DND-41 (cell line): ENCODE data around the gene CTNNA1.

Experiments
- ATAC-seq: fragments of 200-7000 bp; cut with Tn5 transposase; 3 replicates; pipeline ENCODE4 v1.9.1; 2021; ENCODE audit warnings: low read depth; ENCODE audit not compliant: insufficient read depth
- DNase-seq: peaks from one replicate; pipeline ENCODE4 v3.0.0-alpha.2; 2020
- H2AFZ ChIP-seq: 2 replicates; pipeline ENCODE4 v1.6.0; 2012; ENCODE audit warnings: low read depth, low read length
- H3K27ac ChIP-seq: 2 replicates; pipeline ENCODE4 v1.5.1; 2012; ENCODE audit warnings: low read length, inconsistent platforms
- H3K27me3 ChIP-seq: fragments of 200-600 bp; sonication (generic); 2 replicates; pipeline ENCODE4 v1.6.0; 2012; ENCODE audit warnings: low read length, mild to moderate bottlenecking, inconsistent platforms; ENCODE audit not compliant: insufficient read depth, poor library complexity
- H3K36me3 ChIP-seq: 2 replicates; pipeline ENCODE4 v1.5.1; 2012; ENCODE audit warnings: low read length, inconsistent platforms; ENCODE audit not compliant: insufficient read depth
- H3K4me1 ChIP-seq: 2 replicates; pipeline ENCODE4 v1.5.1; 2012; ENCODE audit warnings: mild to moderate bottlenecking, low read length; ENCODE audit not compliant: insufficient read depth
- H3K4me2 ChIP-seq: 2 replicates; pipeline ENCODE4 v1.6.0; 2012; ENCODE audit warnings: mild to moderate bottlenecking, moderate library complexity, low read length, inconsistent platforms; ENCODE audit not compliant: insufficient read depth
- H3K4me3 ChIP-seq, 2 experiments: fragments of 200-600 bp in 1 of 2; shearing (Covaris generic) in 1 of 2; 2 replicates each; pipeline ENCODE4 v1.5.1; 2012 to 2016; ENCODE audit warnings: inconsistent platforms in 2 of 2, low read length in 2 of 2, mild to moderate bottlenecking in 2 of 2, low read depth in 1 of 2, moderate library complexity in 1 of 2
- H3K79me2 ChIP-seq: 2 replicates; pipeline ENCODE4 v1.6.0; 2012; ENCODE audit warnings: low read length, inconsistent platforms; ENCODE audit not compliant: insufficient read depth
- H3K9ac ChIP-seq: 2 replicates; pipeline ENCODE4 v1.6.0; 2012; ENCODE audit warnings: low read depth, mild to moderate bottlenecking, inconsistent platforms, low read length, moderate library complexity
- H3K9me3 ChIP-seq: 2 replicates; pipeline ENCODE4 v1.5.1; 2012; ENCODE audit warnings: low read length, moderate library complexity, mild to moderate bottlenecking, inconsistent platforms; ENCODE audit not compliant: insufficient read depth, severe bottlenecking
- H4K20me1 ChIP-seq: 2 replicates; pipeline ENCODE4 v1.6.0; 2012; ENCODE audit warnings: low read length; ENCODE audit not compliant: insufficient read depth
- CTCF ChIP-seq: IDR thresholded peaks from 2 replicates; pipeline ENCODE4 v1.5.1; 2012; ENCODE audit warnings: borderline replicate concordance, low read length, moderate library complexity, mild to moderate bottlenecking; ENCODE audit not compliant: poor library complexity, severe bottlenecking; ENCODE audit errors: extremely low read depth
- EZH2 ChIP-seq: IDR thresholded peaks from 3 replicates; pipeline ENCODE4 v1.6.1; 2012; ENCODE audit warnings: borderline replicate concordance, low read depth, mild to moderate bottlenecking, moderate library complexity, low read length, inconsistent platforms; ENCODE audit not compliant: severe bottlenecking

The CTNNA1 gene

GRCh38 chr5:138898742-138899141 is 145.5 kb downstream of the CTNNA1 start:
- Histone ChIP-seq H3K4me3 (no peak overlapping the region), H3K4me2 (no peak overlapping the region), H2AFZ (no peak overlapping the region), H3K27ac (no peak overlapping the region), H3K4me1 (peaks cover 22% of the 10 kb centered on the region), H3K9me3 (no peaks in the 10 kb centered on the region), H3K79me2 (no peaks in the 10 kb centered on the region), H3K9ac (no peak overlapping the region), H3K36me3 (no peaks in the 10 kb centered on the region), H4K20me1 (no peaks in the 10 kb centered on the region), H3K27me3 (no peaks in the 10 kb centered on the region)
- no peak for TF ChIP-seq CTCF
- no peak for TF ChIP-seq EZH2
- ATAC-seq, result no peak
- no peak for DNase-seq

GRCh38 chr5:138900281-138900965 is 147.2 kb downstream of the CTNNA1 start:
- no peak overlapping the region for H3K9ac ChIP-seq
- ATAC-seq (peak; percentile 90), DNase-seq (peak; percentile 57)
- H3K9me3 ChIP-seq, result no peaks in the 10 kb centered on the region
- no peaks in the 10 kb centered on the region for H3K79me2 ChIP-seq
- H3K4me3 ChIP-seq, result no peak overlapping the region
- peaks cover 22% of the 10 kb centered on the region for H3K4me1 ChIP-seq
- no peak overlapping the region for H2AFZ ChIP-seq
- H3K27me3 ChIP-seq, result no peaks in the 10 kb centered on the region
- TF ChIP-seq EZH2 (no peak), CTCF (no peak)
- no peaks in the 10 kb centered on the region for H3K36me3 ChIP-seq
- H3K4me2 ChIP-seq, result peak overlapping the region; percentile 43; the same call in 1 of the 2 replicates
- H3K27ac ChIP-seq, result no peak overlapping the region
- H4K20me1 ChIP-seq, result no peaks in the 10 kb centered on the region

GRCh38 chr5:138901716-138902115 is 148.5 kb downstream of the CTNNA1 start:
- H3K36me3 ChIP-seq, result no peaks in the 10 kb centered on the region
- no peak for TF ChIP-seq EZH2
- no peak for TF ChIP-seq CTCF
- no peak for ATAC-seq
- no peaks in the 10 kb centered on the region for H3K79me2 ChIP-seq
- H3K4me2 ChIP-seq, result no peak overlapping the region
- no peaks in the 10 kb centered on the region for H4K20me1 ChIP-seq
- H3K27ac ChIP-seq, result no peak overlapping the region
- peaks cover 22% of the 10 kb centered on the region for H3K4me1 ChIP-seq
- H3K9ac ChIP-seq, result no peak overlapping the region
- no peak overlapping the region for H3K4me3 ChIP-seq
- H3K9me3 ChIP-seq, result no peaks in the 10 kb centered on the region
- no peak overlapping the region for H2AFZ ChIP-seq
- DNase-seq, result no peak
- H3K27me3 ChIP-seq, result no peaks in the 10 kb centered on the region
